Measurements from ENCODE around the gene GART. TPM values are rescaled to one million over a fixed set of nuclear protein-coding genes. Genes with fewer than 3 reads are reported as not detected.

The GART gene
- total and polyA plus RNA-seq, 10 of the 15 experiments (the other 5 are each of a cell fraction or from before 2014, with no cell fraction given) = 44.7 to 178 (median 106) TPM

- ChIA-PET CTCF (interaction anchor here (1.3 kb wide), 1 partner anchor 10 kb away, joined by 3 read pairs; no protein-coding TSS in a partner anchor), RAD21 (ENCODE audit: unreplicated experiment) (no interaction called here), SMC1A (ENCODE audit: uncharacterized antibody, unreplicated experiment) (no interaction called here), POLR2A (interaction anchor here (0.5 to 0.6 kb wide), 2 partner anchors 13 to 25 kb away, joined by 3 read pairs; no protein-coding TSS in a partner anchor)
- no peak for TF ChIP-seq NBN (IDR thresholded peaks at IDR 0.05)
- no peak for TF ChIP-seq MTA3 (IDR thresholded peaks at IDR 0.05; ENCODE audit: borderline replicate concordance, low read length)
- TF ChIP-seq E2F4 (IDR thresholded peaks at IDR 0.05; ENCODE audit: low read depth, low read length) = no peak
- TF ChIP-seq JUNB (IDR thresholded peaks at IDR 0.05) = no peak
- no peak for TF ChIP-seq SREBF2 (IDR thresholded peaks at IDR 0.05; ENCODE audit: low read length)
- no peak for TF ChIP-seq NR2C2 (IDR thresholded peaks at IDR 0.05; ENCODE audit: borderline replicate concordance, control insufficient read depth, insufficient read length, low read depth)
- TF ChIP-seq KAT2A (conservative IDR thresholded peaks at IDR 0.05; ENCODE audit: control insufficient read depth, low read depth, low read length) = no peak
- no peak for TF ChIP-seq BRCA1 (IDR thresholded peaks at IDR 0.05; ENCODE audit: low read depth, low read length)
- TF ChIP-seq ZNF622 (IDR thresholded peaks at IDR 0.05) = no peak
- TF ChIP-seq MYB (IDR thresholded peaks at IDR 0.05; ENCODE audit: borderline replicate concordance, low read depth, low read length) = no peak
- no peak for TF ChIP-seq CHD2 (IDR thresholded peaks at IDR 0.05; ENCODE audit: borderline replicate concordance, low read depth, low read length)
- no peak for TF ChIP-seq NFYB (IDR thresholded peaks at IDR 0.05; ENCODE audit: insufficient read depth, low read depth, low read length)
- no peak for TF ChIP-seq ETV6 (conservative IDR thresholded peaks at IDR 0.05 in 1 of 2, IDR thresholded peaks at IDR 0.05 in 1 of 2; ENCODE audit: borderline replicate concordance in 1 of 2, low read depth in 1 of 2)
- no peaks in the 10 kb centered on the region for H3K27me3 ChIP-seq (replicated peaks in 1 of 2; ENCODE audit: control insufficient read depth in 2 of 2, insufficient read depth in 2 of 2, low read length in 1 of 2)
- no peak overlapping the region for H2AFZ ChIP-seq (ENCODE audit: control insufficient read depth, low read depth, low read length)
- no peak overlapping the region for H3K9ac ChIP-seq (ENCODE audit: control insufficient read depth, insufficient read depth, low read length)
- in situ Hi-C loops (cut with MboI) (no loop called here), intact Hi-C loops (cut with micrococcal nuclease; ENCODE audit: unreplicated experiment) (no loop called here)
- WGBS (ENCODE audit: insufficient coverage, insufficient replicate concordance, low lambda C conversion rate, missing lambda C conversion rate) = 100% methylated on average over 6 of the region's 6 CpGs
- BruUV-seq (replicated peaks) = no TSS peak
- no peaks in the 10 kb centered on the region; the same call in 1 of the 2 replicates for H3K79me2 ChIP-seq (ENCODE audit: control insufficient read depth, insufficient read depth, low read length)
- no peaks in the 10 kb centered on the region for H3K4me1 ChIP-seq (ENCODE audit: control insufficient read depth, insufficient read depth, low read length)
- no peaks in the 10 kb centered on the region for H4K20me1 ChIP-seq (ENCODE audit: control insufficient read depth, insufficient read depth)
- H3K27ac ChIP-seq (ENCODE audit: control insufficient read depth, insufficient read depth) = no peak overlapping the region
- no peak overlapping the region for H3K4me3 ChIP-seq
- FAIRE-seq (no peak), DNase-seq (ENCODE audit: low read depth, low spot score) (no peak), ATAC-seq (no peak)
- H3K9me3 ChIP-seq (replicated peaks; ENCODE audit: control insufficient read depth, insufficient read depth, low read length) = no peaks in the 10 kb centered on the region
- H3K36me3 ChIP-seq (ENCODE audit: control insufficient read depth in 2 of 2, insufficient read depth in 2 of 2, low read length in 1 of 2) = peaks cover 6 to 31% of the 10 kb centered on the region in 2 experiments
- no peak overlapping the region for H3K4me2 ChIP-seq (ENCODE audit: control insufficient read depth, insufficient read depth)
These were observed 26.0 kb upstream of the GART start for GRCh38 chr21:33567914-33568313.

Data from GM12878 (cell line).